OCI-LY1 (cell line): ENCODE data around the gene CD81.

Experiments used
- CTCF ChIP-seq: fragments of 200-600 bp; sonication (generic), shearing (Covaris generic); IDR thresholded peaks from 2 replicates; pipeline ENCODE4 v1.5.1; 2017; ENCODE audit warnings: mild to moderate bottlenecking, antibody characterized with exemption, low read length, moderate library complexity, mixed read lengths
- EZH2 ChIP-seq: fragments of 200-600 bp; sonication (generic), shearing (Covaris generic); IDR thresholded peaks from 2 replicates; pipeline ENCODE4 v1.8.0; 2017; ENCODE audit warnings: borderline replicate concordance, mixed run types, mild to moderate bottlenecking, antibody characterized with exemption, low read length, moderate library complexity, mixed read lengths

GRCh38 chr11:2394818-2395105, 17.7 kb downstream of the CD81 start:
- TF ChIP-seq CTCF (no peak), EZH2 (no peak)
